T-helper 1 cell treated with Interleukin-12 subunit alpha and Interleukin-12 subunit beta and Interleukin-4 antibody, amounts not matched to agents 30 μg/mL and 1 μg/mL, for 36 hours (primary cell): ENCODE data around the gene CARD14.
"Not testable (repeated sequence)": the region's sequence is repeated elsewhere in the genome, so short reads cannot be mapped to it uniquely, and the experiment has no call there.

Experiments
- H3K27ac Mint-ChIP-seq: one replicate; pipeline ENCODE4 v1.8.0; 2021; ENCODE audit warnings: mild to moderate bottlenecking, mixed read lengths
- H3K27me3 Mint-ChIP-seq: one replicate; pipeline ENCODE4 v1.8.0; 2021; ENCODE audit warnings: low read depth, mixed read lengths
- H3K36me3 Mint-ChIP-seq: one replicate; pipeline ENCODE4 v1.8.0; 2021; ENCODE audit warnings: low read depth, mixed read lengths
- H3K4me1 Mint-ChIP-seq: one replicate; pipeline ENCODE4 v1.8.0; 2021; ENCODE audit warnings: low read depth, mixed read lengths
- H3K4me3 Mint-ChIP-seq: one replicate; pipeline ENCODE4 v1.8.0; 2021; ENCODE audit warnings: mild to moderate bottlenecking, moderate library complexity, mixed read lengths
- H3K9me3 Mint-ChIP-seq: one replicate; pipeline ENCODE4 v1.8.0; 2021; ENCODE audit warnings: mixed read lengths

The CARD14 gene

DNA sequence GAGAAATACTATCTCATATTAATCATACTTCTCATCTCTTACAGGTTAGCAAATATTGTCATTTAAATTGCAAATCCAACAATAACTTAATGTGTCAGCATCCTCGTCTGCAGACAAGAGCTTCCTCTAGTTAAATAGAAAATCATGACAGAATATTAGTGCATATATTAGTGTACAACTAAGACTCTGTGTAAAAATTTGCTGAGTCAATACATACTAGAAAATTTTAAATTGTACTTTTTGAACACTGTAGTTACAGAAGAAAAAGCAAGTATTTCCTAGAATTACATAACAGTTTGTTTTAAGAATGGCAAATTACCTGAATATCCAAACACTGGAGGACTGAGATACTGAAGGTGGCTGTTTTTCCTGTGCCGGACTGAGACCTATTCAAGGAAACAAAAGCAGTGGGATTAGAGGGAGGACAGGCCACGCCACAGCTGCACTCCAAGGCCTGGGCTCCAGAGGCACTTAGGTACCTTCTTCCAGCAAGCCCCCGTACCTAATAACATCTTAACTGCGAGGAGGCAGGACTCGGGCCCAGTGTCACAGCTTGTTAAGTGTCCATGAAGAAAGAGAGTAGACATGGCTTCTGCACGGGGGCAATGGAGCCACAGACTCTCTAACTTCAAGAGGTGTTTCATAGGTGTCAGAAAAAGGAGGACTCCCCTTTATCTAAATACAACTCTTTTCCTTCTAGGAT lies 28.2 kb upstream of the CARD14 start:
- Mint-ChIP-seq H3K36me3 (peaks cover 61% of the 10 kb centered on the region), H3K27me3 (no peaks in the 10 kb centered on the region), H3K9me3 (no peaks in the 10 kb centered on the region), H3K4me3 (no peak overlapping the region), H3K27ac (no peak overlapping the region), H3K4me1 (peaks cover 25% of the 10 kb centered on the region)

DNA sequence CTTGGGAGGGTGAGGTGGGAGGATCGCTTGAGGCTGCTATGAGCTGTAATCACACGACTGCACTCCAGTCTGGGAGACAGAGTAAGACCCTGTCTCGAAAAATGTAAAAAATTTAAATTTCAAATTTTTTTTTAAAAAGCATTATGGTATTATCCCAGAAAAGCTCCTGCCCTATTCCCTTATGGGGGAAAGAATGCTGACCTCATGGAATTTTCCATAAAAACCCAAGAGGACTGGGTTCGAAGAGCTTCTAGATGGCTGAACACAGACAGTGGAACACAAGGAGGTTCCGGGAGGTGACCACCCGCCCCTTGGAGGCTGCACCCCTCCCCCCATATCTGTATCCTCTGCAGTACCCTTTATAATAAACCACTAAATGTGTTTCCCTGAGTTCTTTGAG lies 26.9 kb upstream of the CARD14 start:
- Mint-ChIP-seq H3K9me3 (no peaks in the 10 kb centered on the region), H3K4me1 (peaks cover 25% of the 10 kb centered on the region), H3K27me3 (no peaks in the 10 kb centered on the region), H3K27ac (no peak overlapping the region), H3K4me3 (no peak overlapping the region), H3K36me3 (peaks cover 48% of the 10 kb centered on the region)

DNA sequence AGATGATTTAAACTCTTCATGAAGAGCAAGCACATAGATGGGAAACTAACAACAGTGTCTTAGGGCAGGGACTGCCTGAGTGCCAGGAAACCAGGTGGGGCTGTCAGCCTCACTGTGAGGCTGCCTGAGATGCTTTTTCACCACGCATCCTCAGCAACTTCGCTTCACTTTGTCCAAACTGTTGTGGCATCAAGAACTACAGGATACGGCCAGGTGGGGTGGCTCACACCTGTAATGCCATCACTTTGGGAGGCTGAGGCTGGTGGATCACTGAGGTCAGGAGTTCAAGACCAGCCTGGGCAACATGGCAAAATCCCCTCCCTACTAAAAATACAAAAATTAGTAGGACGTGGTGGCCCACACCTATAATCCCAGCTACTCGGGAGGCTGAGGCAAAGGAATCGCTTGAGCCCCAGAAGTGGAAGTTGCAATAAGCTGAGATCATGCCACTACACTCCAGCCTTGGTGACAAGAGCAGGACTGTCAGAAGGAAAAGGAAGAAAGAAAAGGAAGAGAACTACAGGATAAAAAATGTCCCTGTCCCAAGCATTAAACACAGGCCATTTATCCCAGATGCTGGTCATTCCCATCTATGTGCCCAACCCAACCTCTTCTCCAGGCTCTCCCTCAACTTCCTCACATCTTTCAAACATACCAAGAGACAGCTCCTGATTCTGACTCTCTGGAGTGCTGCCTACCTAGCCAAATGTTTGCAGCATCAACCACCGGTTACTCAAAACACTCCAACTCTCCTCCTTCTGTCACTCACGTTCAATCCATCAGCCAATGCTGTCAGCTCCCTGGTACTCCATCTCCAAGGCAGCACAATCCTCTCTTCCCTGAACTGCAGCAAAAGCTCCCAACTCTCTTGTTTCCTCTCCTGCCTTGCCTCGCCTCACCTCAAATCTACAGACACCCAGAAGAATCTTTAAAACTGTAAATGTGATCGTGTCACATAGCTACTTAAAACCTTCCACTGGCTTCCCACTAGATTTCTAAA lies 24.5 kb upstream of the CARD14 start:
- Mint-ChIP-seq H3K36me3 (peaks cover 28% of the 10 kb centered on the region), H3K4me1 (peaks cover 25% of the 10 kb centered on the region), H3K27ac (peak overlapping the region; percentile 64), H3K9me3 (no peaks in the 10 kb centered on the region), H3K4me3 (peak overlapping the region; percentile 93), H3K27me3 (no peaks in the 10 kb centered on the region)

DNA sequence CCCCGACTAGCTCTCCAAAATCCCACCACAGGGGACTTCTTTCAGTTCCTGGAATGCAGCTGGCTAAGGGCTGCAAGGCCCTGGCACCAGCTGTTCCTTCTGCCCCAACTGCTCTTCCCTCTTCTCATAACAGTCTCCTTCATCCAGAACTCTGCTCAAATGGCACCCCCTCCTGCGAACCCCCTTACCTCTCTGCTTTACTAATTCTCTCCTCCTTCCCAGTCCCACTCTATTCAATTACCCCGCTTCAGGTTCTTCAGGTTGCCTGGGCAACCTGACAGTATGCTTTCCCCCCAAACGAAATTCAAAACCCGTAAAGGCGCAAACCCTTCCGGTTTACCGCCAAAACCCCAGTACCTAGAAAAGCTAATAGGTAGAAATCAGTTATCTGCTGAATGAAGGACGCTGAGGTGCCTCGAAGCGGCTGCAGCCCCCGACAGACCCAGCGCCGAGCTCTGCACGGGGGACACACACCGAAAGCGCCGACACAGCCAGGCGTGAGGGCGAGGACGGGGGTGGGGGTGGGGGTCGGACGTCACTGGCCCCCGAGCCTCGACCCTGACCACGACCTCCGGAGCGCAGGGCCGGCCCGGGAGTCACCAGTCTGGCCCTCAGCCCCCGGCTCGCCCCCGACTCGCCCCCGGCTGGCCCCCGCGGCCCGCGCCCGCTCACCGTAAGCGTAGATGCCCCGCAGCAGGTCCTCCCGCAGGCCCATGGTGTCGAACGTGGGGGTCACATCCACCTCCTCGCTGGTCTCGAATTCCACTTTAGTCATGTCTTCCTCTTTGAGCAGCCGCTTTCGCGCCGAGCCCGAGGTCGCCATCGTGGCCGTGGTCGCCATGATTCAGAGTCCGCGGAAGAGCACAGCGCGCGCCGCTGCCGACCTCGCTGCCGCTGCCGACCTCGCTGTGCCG lies 23.5 kb upstream of the CARD14 start:
- H3K36me3 Mint-ChIP-seq, result peaks cover 24% of the 10 kb centered on the region
- no peaks in the 10 kb centered on the region for H3K27me3 Mint-ChIP-seq
- no peaks in the 10 kb centered on the region for H3K9me3 Mint-ChIP-seq
- H3K4me1 Mint-ChIP-seq, result peaks cover 25% of the 10 kb centered on the region
- H3K4me3 Mint-ChIP-seq, result peak overlapping the region; percentile 98
- H3K27ac Mint-ChIP-seq, result peak overlapping the region; percentile 97

DNA sequence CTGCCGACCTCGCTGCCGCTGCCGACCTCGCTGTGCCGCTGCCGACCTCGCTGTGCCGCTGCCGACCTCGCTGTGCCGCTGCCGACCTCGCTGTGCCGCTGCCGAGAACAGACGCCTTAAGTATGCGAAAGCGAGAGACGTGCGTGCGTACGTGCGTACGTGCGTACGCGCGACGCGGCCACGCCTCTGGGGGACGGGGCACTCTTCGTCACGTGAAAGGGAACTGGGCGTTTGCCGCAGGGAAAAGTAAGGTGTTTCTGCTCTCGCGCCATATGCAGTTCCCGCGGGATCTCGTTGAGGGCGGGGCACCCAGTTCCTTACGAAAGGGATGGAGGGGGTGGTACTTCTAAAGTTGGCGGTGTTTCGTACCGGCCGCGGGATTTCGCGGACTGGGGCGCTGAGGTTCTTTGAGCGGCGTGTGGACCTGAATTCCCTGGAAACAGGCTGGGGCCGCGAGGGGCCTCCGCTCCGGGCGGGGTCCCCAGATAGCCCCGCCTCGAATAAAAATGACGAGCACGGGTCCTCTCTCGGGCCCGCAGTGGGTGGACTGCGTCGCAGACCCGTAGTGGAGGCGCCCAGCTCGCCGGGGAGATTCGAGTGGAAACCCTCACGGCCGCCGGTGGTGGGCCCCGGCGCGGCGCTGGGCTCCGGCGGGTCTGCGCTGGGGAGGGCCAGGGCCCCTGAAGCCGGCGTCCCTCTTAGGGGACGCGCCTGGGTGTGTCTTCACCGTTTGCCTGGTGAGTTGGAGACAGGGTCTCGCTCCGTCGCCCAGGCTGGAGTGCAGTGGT lies 22.6 kb upstream of the CARD14 start, which contains the start of gene EIF4A3:
TSS of gene EIF4A3 (minus strand) at position 94 of the 788 bp plus-strand sequence. CDS start 167 bp downstream, outside the sequence.
- H3K4me1 Mint-ChIP-seq, result peaks cover 26% of the 10 kb centered on the region
- H3K9me3 Mint-ChIP-seq, result peaks cover 5% of the 10 kb centered on the region
- H3K4me3 Mint-ChIP-seq, result peak within 1 kb of the TSS; percentile 98
- H3K36me3 Mint-ChIP-seq, result peaks cover 17% of the 10 kb centered on the region
- peak within 1 kb of the TSS; percentile 97 for H3K27ac Mint-ChIP-seq
- H3K27me3 Mint-ChIP-seq, result no peaks in the 10 kb centered on the region

DNA sequence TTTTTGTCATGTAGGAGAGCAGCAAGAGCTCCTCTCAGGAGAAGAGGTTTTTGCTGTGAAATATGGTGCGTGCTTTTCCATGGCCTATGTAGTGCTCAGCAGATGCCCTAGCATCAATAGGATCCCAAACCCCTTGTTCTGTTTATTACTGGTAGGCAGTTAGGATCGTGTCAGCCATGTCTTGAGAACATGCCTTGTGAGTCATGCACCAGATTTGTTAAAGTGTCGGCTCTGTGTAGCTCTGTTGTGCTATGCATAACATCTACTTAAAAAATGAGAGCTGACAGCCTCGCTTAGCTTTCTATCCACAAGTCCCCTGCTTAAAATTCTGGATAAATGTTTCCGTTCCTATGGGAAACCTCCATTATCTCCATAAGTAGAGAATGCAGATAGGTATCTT lies 18.5 kb upstream of the CARD14 start:
- Mint-ChIP-seq H3K27ac (no peak overlapping the region), H3K36me3 (peaks cover 2% of the 10 kb centered on the region), H3K27me3 (peaks cover 5% of the 10 kb centered on the region), H3K4me1 (peaks cover 10% of the 10 kb centered on the region), H3K4me3 (no peak overlapping the region), H3K9me3 (peaks cover 18% of the 10 kb centered on the region)

DNA sequence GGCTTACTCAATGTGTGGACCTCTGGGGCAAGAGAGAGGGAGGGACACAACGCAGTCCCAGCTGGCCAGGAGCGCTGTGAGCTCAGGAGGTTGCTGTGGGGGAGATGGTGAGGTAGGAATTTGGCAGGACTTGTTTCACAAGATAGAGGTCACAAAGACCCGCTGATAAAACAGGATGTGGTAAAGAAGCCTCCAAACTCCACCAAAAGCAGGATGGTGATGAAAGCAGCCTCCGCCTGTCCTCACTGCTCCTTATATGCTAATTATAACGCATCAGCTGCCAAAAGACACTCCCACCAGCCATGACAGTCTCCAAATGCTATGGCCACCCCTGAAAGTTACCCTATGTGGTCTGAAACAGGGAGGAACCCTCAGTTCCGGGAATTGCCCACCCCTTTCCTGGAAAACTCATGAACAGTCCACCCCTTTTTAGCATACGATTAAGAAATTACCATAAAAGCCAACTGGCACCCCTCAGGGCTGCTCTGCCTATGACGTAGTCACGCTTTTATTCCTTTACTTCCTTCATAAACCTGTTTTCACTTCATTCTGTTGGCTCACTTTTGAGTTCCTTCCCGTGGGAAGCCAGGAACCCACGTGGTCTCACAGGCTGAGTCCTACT lies 17.6 kb upstream of the CARD14 start:
- Mint-ChIP-seq H3K36me3 (peaks cover 2% of the 10 kb centered on the region), H3K4me1 (peaks cover 10% of the 10 kb centered on the region), H3K9me3 (peaks cover 18% of the 10 kb centered on the region), H3K27me3 (peaks cover 5% of the 10 kb centered on the region), H3K4me3 (no peak overlapping the region), H3K27ac (no peak overlapping the region)

DNA sequence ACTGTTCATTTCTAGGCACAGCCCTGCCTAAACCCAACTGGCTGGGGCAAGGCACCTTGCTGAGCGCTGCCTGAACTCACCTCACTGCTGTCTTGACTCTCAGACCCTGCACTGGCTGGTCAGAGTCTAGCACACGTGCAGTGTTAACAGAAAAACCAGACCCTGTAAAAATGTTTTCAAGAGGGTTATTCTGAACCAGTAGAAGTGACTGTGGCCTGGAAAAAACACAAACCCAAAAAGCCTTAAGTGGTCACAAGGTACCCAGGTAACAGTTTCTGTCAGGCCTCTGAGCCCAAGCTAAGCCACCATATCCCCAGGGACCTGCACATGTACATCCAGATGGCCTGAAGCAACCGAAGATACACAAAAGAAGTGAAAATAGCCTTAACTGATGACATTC lies 16.8 kb upstream of the CARD14 start:
- Mint-ChIP-seq H3K27ac (no peak overlapping the region), H3K27me3 (peaks cover 5% of the 10 kb centered on the region), H3K4me3 (no peak overlapping the region), H3K4me1 (peaks cover 10% of the 10 kb centered on the region), H3K9me3 (peaks cover 18% of the 10 kb centered on the region), H3K36me3 (peaks cover 2% of the 10 kb centered on the region)

DNA sequence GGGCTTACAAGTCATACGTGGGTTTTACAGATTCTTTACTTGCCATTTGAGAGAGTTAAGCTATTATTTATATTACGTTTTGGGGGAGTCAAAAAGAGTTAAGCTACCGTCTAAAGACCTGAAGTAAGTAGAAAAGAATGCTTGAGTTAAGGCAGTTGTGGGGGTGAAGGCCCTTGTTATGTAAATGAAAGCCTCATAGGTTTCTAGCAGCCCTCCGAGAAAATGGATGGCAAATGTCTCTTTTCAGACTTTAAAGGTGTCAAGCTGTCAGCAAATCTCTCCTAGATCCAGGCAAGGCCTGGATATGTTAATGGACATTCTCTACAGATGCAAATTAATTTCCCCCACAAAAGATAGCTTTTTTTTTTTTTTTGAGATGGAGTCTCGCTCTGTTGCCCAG lies 15.7 kb upstream of the CARD14 start:
- Mint-ChIP-seq H3K4me3 (no peak overlapping the region), H3K9me3 (peaks cover 18% of the 10 kb centered on the region), H3K36me3 (peaks cover 2% of the 10 kb centered on the region), H3K27ac (no peak overlapping the region), H3K4me1 (peaks cover 7% of the 10 kb centered on the region), H3K27me3 (peaks cover 9% of the 10 kb centered on the region)

DNA sequence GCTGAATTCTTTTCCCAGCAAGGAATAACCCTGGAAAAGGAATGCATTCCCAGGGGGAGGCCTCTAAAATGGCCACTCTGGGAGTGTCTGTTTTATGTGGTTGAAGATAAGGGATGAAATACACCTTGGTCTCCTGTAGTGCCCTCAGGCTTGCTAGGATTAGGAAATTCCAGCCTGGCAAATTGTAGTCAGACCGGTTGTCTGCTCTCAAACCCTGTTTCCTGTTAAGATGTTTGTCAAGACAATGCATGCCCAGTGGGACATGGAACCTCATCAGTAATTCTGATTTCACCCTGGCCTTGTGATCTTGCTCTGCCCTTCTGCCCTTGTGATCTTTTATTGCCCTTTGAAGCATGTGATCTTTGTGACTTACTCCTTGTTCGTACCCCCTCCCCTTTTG lies 14.2 kb upstream of the CARD14 start:
- Mint-ChIP-seq H3K27me3 (peaks cover 22% of the 10 kb centered on the region), H3K9me3 (peaks cover 18% of the 10 kb centered on the region)
- H3K27ac Mint-ChIP-seq, H3K36me3 Mint-ChIP-seq, H3K4me1 Mint-ChIP-seq, H3K4me3 Mint-ChIP-seq: not testable (repeated sequence)

DNA sequence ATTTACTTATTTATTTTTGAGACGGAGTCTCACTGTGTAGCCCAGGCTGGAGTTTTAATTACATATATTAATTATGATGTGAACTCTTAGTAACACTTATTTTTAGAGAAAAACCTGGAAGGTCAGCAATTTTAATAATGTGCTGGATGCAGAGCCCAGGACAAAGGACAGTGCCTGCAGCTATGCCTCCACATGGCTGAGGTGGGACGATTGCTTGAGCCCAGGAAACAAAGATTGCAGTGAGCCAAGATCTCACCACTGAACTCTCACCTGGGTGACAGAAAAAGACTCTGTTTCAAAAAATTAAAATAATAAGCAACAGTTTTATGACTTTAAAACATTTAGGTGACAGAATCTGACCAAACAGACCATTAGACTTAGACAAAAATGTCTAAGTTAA lies 11.0 kb upstream of the CARD14 start:
- Mint-ChIP-seq H3K27ac (no peak overlapping the region), H3K9me3 (peaks cover 9% of the 10 kb centered on the region), H3K4me3 (no peak overlapping the region), H3K27me3 (peaks cover 31% of the 10 kb centered on the region), H3K36me3 (no peaks in the 10 kb centered on the region), H3K4me1 (no peaks in the 10 kb centered on the region)

DNA sequence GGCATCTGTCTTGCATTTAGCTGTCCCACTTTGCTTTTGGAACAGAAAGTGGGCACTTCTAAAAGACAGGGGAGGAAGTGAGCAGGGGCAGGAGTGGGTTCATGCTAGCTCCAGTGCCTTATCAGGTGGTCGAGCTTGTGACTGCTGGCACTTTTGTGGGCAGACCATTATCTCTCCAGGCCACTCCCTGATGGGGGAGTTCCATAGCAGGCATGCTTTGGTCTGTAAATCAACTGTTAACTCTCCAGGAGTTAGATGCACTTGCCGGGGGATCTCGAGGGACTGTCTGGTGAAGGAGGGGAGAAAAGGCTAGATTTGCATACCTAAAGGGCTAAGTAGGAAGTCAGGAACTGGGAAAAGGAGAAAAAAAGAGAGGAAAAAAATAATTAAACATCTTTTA lies 9.3 kb upstream of the CARD14 start:
- no peak overlapping the region for H3K27ac Mint-ChIP-seq
- no peaks in the 10 kb centered on the region for H3K4me1 Mint-ChIP-seq
- H3K36me3 Mint-ChIP-seq, result no peaks in the 10 kb centered on the region
- peaks cover 6% of the 10 kb centered on the region for H3K9me3 Mint-ChIP-seq
- peaks cover 31% of the 10 kb centered on the region for H3K27me3 Mint-ChIP-seq
- H3K4me3 Mint-ChIP-seq, result no peak overlapping the region

DNA sequence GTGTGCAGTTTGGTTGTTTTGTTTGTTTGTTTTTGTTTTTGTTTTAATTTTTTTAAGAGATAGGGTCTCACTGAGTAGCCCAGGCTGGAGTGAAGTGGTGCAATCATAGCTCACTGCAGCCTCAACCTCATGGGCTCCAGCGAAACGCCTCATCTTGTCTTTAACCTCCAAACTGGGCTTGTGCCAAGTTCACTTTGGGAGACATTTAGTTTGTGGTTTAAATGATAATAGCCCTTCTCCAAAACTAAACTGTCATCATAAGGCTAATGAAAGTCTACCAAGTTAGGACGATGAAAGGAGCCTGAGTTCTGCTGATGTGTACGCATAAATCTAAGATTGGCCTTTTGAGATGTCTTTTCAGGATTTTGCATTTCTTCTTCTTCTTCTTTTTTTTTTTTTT lies 6.5 kb upstream of the CARD14 start:
- Mint-ChIP-seq H3K27ac (no peak overlapping the region), H3K27me3 (peaks cover 29% of the 10 kb centered on the region), H3K36me3 (no peaks in the 10 kb centered on the region), H3K4me3 (no peak overlapping the region), H3K9me3 (no peaks in the 10 kb centered on the region), H3K4me1 (no peaks in the 10 kb centered on the region)
